Liver (tissue), 9 donors: ENCODE results near the gene ARHGAP4. TPM values are rescaled to one million over a fixed set of nuclear protein-coding genes. Genes with fewer than 3 reads are reported as not detected.

Source experiments
- DNase-seq: peaks from one replicate; pipeline ENCODE4 v3.0.0-alpha.2; 2017; ENCODE audit warnings: low spot score
- H3K27ac ChIP-seq, 2 donors: one replicate each; pipeline ENCODE4 v1.7.0; 2013; ENCODE audit warnings: inconsistent platforms in 2 of 2, low read length in 2 of 2, control low read depth in 1 of 2, low read depth in 1 of 2, mild to moderate bottlenecking in 1 of 2
- H3K27me3 ChIP-seq, 4 donors: one replicate each; pipeline versions ENCODE4 v1.6.1 to v1.7.0; 2013; ENCODE audit warnings: low read length in 3 of 4, inconsistent platforms in 1 of 4, mild to moderate bottlenecking in 1 of 4, moderate library complexity in 1 of 4; ENCODE audit not compliant: control insufficient read depth in 4 of 4, insufficient read depth in 4 of 4
- H3K36me3 ChIP-seq, 4 donors: one replicate each; pipeline versions ENCODE4 v1.6.1 to v1.7.0; 2013; ENCODE audit warnings: low read length in 3 of 4, mild to moderate bottlenecking in 3 of 4, low read depth in 1 of 4, moderate library complexity in 1 of 4; ENCODE audit not compliant: control insufficient read depth in 4 of 4, insufficient read depth in 3 of 4
- H3K4me1 ChIP-seq, 4 donors: one replicate each; pipeline versions ENCODE4 v1.6.1 to v1.7.0; 2013; ENCODE audit warnings: low read length in 3 of 4, mild to moderate bottlenecking in 3 of 4, moderate library complexity in 1 of 4; ENCODE audit not compliant: control insufficient read depth in 4 of 4, insufficient read depth in 4 of 4
- H3K4me3 ChIP-seq, 3 donors: one replicate each; pipeline versions ENCODE4 v1.6.1 to v1.7.0; 2013; ENCODE audit warnings: low read length in 3 of 3, control low read depth in 1 of 3, low read depth in 1 of 3, mild to moderate bottlenecking in 1 of 3
- H3K9ac ChIP-seq, 2 donors: one replicate each; pipeline ENCODE4 v1.7.0; 2013; ENCODE audit warnings: low read length in 2 of 2, mild to moderate bottlenecking in 2 of 2, moderate library complexity in 2 of 2, control low read depth in 1 of 2, low read depth in 1 of 2
- H3K9me3 ChIP-seq, 4 donors: one replicate each; pipeline versions ENCODE4 v1.6.1 to v1.7.0; 2013; ENCODE audit warnings: low read length in 3 of 4; ENCODE audit not compliant: control insufficient read depth in 4 of 4
- ATF3 ChIP-seq: IDR thresholded peaks from 2 replicates; pipeline ENCODE4 v1.6.1; 2016; ENCODE audit warnings: antibody characterized with exemption
- CTCF ChIP-seq: fragments of 150-350 bp; IDR thresholded peaks from 2 replicates; pipeline ENCODE4 v1.5.1; 2017; ENCODE audit warnings: improper control_type of control experiment, low read depth, low read length; ENCODE audit not compliant: missing input control
- EGR1 ChIP-seq, 2 donors: IDR thresholded peaks; 2 replicates each; pipeline ENCODE4 v1.6.1; 2016 to 2018; ENCODE audit warnings: antibody characterized with exemption in 2 of 2, low read depth in 2 of 2
- FOXA1 ChIP-seq: IDR thresholded peaks from 2 replicates; pipeline ENCODE4 v1.6.1; 2016; ENCODE audit warnings: antibody characterized with exemption
- FOXA2 ChIP-seq: IDR thresholded peaks from 2 replicates; pipeline ENCODE4 v1.6.1; 2016; ENCODE audit warnings: antibody characterized with exemption
- GABPA ChIP-seq, 2 donors: IDR thresholded peaks in 1 of 2; conservative IDR thresholded peaks in 1 of 2; 2 replicates each; pipeline ENCODE4 v1.6.1; 2016; ENCODE audit warnings: antibody characterized with exemption in 2 of 2, mild to moderate bottlenecking in 1 of 2, moderate library complexity in 1 of 2
- HNF4A ChIP-seq, 2 donors: conservative IDR thresholded peaks; 2 replicates each; pipeline ENCODE4 v1.6.1; 2016; ENCODE audit warnings: antibody characterized with exemption in 2 of 2, mild to moderate bottlenecking in 2 of 2
- HNF4G ChIP-seq: IDR thresholded peaks from 2 replicates; pipeline ENCODE4 v1.6.1; 2016; ENCODE audit warnings: antibody characterized with exemption
- JUND ChIP-seq, 2 donors: IDR thresholded peaks; 2 replicates each; pipeline ENCODE4 v1.6.1; 2016; ENCODE audit warnings: antibody characterized with exemption in 2 of 2
- MAX ChIP-seq: IDR thresholded peaks from 2 replicates; pipeline ENCODE4 v1.6.1; 2016; ENCODE audit warnings: antibody characterized with exemption
- NR2F2 ChIP-seq: IDR thresholded peaks from 2 replicates; pipeline ENCODE4 v1.6.1; 2016; ENCODE audit warnings: antibody characterized with exemption
- RAD21 ChIP-seq, 2 donors: IDR thresholded peaks; 2 replicates each; pipeline ENCODE4 v1.6.1; 2016; ENCODE audit warnings: antibody characterized with exemption in 2 of 2, mild to moderate bottlenecking in 2 of 2
- REST ChIP-seq: IDR thresholded peaks from 2 replicates; pipeline ENCODE4 v1.6.1; 2016; ENCODE audit warnings: antibody characterized with exemption, mild to moderate bottlenecking
- RXRA ChIP-seq, 2 donors: IDR thresholded peaks; 2 replicates each; pipeline ENCODE4 v1.6.1; 2017 to 2018; ENCODE audit warnings: antibody characterized with exemption in 2 of 2, mild to moderate bottlenecking in 1 of 2
- SP1 ChIP-seq: IDR thresholded peaks from 2 replicates; pipeline ENCODE4 v1.6.1; 2018; ENCODE audit warnings: antibody characterized with exemption, mild to moderate bottlenecking
- TAF1 ChIP-seq: conservative IDR thresholded peaks from 2 replicates; pipeline ENCODE4 v1.6.1; 2016; ENCODE audit warnings: antibody characterized with exemption, mild to moderate bottlenecking
- YY1 ChIP-seq: IDR thresholded peaks from 2 replicates; pipeline ENCODE4 v1.6.1; 2016; ENCODE audit warnings: antibody characterized with exemption, mild to moderate bottlenecking
- ZBTB33 ChIP-seq: IDR thresholded peaks from 2 replicates; pipeline ENCODE4 v1.6.1; 2016; ENCODE audit warnings: antibody characterized with exemption
- WGBS: extraction: QIAGEN DNeasy Blood & Tissue Kit; methylation state at CpG from one replicate; pipeline ENCODE4 v1.1.7; 2013; 5-methylcytosine and 5-hydroxymethylcytosine counted together
- polyA plus RNA-seq, 2 donors: library from polyadenylated mRNA; stranded (reverse) in 1 of 2; unstranded in 1 of 2; fragments of 200-250 nt in 1 of 2; fragments of >200 nt in 1 of 2; fragmentation: Nextera tagmentation in 1 of 2; extraction: Ambion mirVana in 1 of 2; gene quantifications; one replicate each; pipeline versions ENCODE4 v1.2.1 to v1.2.3, GENCODE V29; 2013 to 2015
- total RNA-seq, 2 donors: library from RNA; depleted of rRNA; stranded (reverse); fragments of >200 nt; gene quantifications; one replicate each; pipeline ENCODE4 v1.2.3, GENCODE V29; 2014
- donor health status: healthy.
- donor health status: healthy.
- donor health status: healthy.
- donor health status: healthy.
- donor health status: healthy.

The ARHGAP4 gene
- total and polyA plus RNA-seq, 4 donors = 3.3 to 28.1 (median 10.2) TPM

- Histone ChIP-seq H3K27ac (no peak overlapping the region), H3K36me3 (no peaks in the 10 kb centered on the region), H3K4me3 (no peak overlapping the region), H3K4me1 (peaks cover 0 to 6% (median 1%) of the 10 kb centered on the region in 4 donors), H3K9me3 (no peaks in the 10 kb centered on the region), H3K27me3 (no peaks in the 10 kb centered on the region), H3K9ac (no peak overlapping the region)
- no peak for DNase-seq
- 94% methylated on average over 23 of the region's 23 CpGs for WGBS
- no peak for TF ChIP-seq RXRA (IDR thresholded peaks at IDR 0.05)
- no peak for TF ChIP-seq SP1
- no peak for TF ChIP-seq HNF4G
- TF ChIP-seq MAX = no peak
- TF ChIP-seq EGR1 (IDR thresholded peaks at IDR 0.05; ENCODE audit: low read depth in 2 of 2) = no peak
- TF ChIP-seq HNF4A (conservative IDR thresholded peaks at IDR 0.05) = no peak
- TF ChIP-seq YY1 = no peak
- TF ChIP-seq RAD21 (IDR thresholded peaks at IDR 0.05) = no peak
- TF ChIP-seq REST = no peak
- no peak for TF ChIP-seq CTCF
- TF ChIP-seq TAF1 = no peak
- TF ChIP-seq JUND (IDR thresholded peaks at IDR 0.05) = no peak
- no peak for TF ChIP-seq GABPA (IDR thresholded peaks at IDR 0.05 in 1 of 2, conservative IDR thresholded peaks at IDR 0.05 in 1 of 2)
- no peak for TF ChIP-seq ATF3
- TF ChIP-seq FOXA2 = no peak
- TF ChIP-seq NR2F2 = no peak
- no peak for TF ChIP-seq FOXA1
- no peak for TF ChIP-seq ZBTB33
Observed at GRCh38 chrX:153908219-153908860, 17.7 kb downstream of the ARHGAP4 start.
